Stimulated activated CD8-positive, alpha-beta memory T cell treated with anti-CD3 and anti-CD28 coated beads, Interleukin-12 subunit alpha, Interleukin-12 subunit beta, amount 100 ng/mL, for 1 hour (primary cell): ENCODE results near the gene ENPEP.

Source experiments
- DNase-seq: peaks from one replicate; pipeline ENCODE4 v3.0.0-alpha.2; 2020; ENCODE audit warnings: low read depth

The ENPEP gene

GRCh38 chr4:110610620-110610939 lies 134.6 kb downstream of the ENPEP start:
- DNase-seq: no peak

GRCh38 chr4:110610940-110611831 lies 135.2 kb downstream of the ENPEP start:
- no peak for DNase-seq

GRCh38 chr4:110611968-110612447 lies 136.1 kb downstream of the ENPEP start:
- no peak for DNase-seq

GRCh38 chr4:110612631-110613269 lies 136.8 kb downstream of the ENPEP start:
- no peak for DNase-seq

DNA sequence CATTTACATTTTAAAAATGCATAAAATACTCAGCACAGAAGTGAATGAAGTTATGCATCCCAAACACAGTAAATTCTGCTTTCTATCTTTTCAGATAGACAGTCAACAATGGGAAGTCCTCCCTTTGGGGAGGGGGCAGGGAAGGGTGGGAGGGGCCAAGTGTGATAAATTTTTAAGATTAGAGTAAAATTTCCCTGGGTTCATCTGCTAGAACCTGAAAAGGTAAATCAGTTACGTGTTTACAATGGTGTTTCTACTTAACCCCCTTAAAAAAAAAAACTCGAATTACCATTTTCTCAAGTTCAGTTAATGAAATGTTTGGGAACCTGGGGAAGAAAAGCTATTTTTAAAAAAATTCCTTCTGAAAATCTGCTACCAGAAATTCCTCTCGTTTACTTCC lies 137.8 kb downstream of the ENPEP start:
- DNase-seq: no peak

DNA sequence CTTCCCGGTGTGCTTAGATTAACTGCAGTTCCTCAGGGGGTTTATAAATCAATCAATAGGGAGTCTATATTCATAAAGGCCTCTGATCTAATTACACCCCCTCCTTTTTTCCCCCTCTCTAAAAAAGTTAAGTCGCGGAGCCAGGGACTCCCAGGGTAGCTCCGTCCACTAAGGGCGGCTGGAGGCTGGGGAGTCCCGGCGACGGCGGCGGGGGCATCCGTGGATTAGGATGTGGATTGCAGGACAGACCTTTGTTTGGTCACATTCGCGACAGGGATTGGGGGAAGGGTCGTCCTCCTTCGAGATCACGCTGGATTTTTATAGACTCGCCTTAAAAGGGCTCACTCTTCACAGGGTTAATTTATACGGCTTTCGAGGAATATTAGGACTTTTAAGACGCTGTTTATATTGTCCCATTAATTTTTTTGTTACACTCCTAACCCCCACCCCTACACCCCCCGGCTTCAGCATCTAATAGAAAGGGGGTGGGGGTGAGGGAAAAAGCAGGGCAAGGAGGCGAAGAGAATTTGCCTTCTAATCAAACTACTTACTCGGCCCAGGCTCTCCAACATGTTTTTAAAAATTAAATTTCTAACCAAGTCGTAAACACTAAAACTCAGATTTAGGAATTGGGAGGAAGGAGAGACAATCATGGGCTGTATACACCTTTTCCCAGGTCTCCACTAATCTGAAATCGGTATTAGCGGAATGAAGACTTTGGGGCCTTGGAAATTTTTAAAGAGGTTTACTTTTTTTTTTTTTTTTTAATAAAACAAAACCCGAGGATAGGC lies 138.4 kb downstream of the ENPEP start:
- DNase-seq: no peak
